GM18499 (cell line): ENCODE data around the gene HDLBP.

Source experiments
- ATAC-seq: cut with Tn5 transposase; IDR thresholded peaks from one replicate; pipeline ENCODE4 v1.9.1; 2021; ENCODE audit warnings: moderate number of reproducible peaks; ENCODE audit not compliant: insufficient read depth, unreplicated experiment

Gene HDLBP

DNA sequence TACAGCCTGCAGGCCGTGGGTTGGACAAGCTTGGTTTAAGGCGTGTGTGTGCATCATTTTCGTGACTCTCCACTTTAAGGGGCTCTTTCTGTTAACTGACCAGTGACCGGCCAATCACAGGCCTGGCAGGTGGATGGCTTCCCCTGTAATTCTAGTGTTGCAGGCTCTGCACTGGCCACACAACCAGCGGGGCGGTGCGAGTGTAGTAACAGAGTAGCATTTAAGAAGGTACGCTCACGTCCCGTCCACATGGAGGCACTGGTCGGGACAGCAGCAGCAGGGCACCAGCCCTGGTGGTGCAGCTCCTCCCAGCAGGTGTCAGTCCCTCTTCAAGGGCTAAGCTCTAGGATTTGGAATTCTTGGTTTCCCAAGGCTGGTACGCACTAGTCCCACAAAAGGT is 135.0 kb downstream of the HDLBP start:
- ATAC-seq, result no peak

DNA sequence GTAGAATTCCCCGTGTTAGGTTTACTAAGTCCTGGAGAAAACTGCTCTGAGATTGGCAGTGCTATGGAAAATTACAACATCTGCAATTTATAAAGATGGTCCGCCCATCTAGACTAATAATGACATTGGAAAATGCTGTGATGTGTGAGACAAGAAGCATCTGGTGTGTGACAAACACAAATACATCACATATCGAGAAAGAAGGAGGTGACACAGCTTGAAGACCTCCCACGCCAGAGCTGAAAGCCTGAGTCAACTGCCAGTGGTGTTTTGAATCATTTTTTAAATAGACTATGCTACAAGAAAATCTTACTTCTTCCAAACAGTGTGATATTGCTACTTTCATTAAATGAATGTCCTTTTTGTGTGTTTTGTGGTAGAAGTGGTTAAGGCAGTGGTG is 135.6 kb downstream of the HDLBP start:
- ATAC-seq, result no peak

DNA sequence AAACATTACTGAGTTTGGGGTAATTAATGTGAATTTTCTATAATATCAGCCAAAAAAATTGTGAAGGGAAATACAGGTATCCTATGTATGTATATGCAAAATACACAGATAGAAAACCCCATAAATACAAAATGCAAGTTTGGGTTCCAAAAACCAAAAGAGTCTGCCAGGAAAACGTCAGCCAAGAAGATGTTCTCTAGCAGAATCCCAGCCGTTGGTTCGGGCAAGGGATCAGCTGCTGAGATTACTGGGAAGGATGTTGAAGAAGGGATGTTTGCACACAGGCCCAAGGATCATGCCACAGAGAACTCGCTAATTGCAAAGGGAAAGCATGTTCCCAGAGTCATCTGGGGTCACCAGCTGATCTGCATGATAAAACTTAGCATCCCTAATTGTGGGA is 136.5 kb downstream of the HDLBP start:
- no peak for ATAC-seq

DNA sequence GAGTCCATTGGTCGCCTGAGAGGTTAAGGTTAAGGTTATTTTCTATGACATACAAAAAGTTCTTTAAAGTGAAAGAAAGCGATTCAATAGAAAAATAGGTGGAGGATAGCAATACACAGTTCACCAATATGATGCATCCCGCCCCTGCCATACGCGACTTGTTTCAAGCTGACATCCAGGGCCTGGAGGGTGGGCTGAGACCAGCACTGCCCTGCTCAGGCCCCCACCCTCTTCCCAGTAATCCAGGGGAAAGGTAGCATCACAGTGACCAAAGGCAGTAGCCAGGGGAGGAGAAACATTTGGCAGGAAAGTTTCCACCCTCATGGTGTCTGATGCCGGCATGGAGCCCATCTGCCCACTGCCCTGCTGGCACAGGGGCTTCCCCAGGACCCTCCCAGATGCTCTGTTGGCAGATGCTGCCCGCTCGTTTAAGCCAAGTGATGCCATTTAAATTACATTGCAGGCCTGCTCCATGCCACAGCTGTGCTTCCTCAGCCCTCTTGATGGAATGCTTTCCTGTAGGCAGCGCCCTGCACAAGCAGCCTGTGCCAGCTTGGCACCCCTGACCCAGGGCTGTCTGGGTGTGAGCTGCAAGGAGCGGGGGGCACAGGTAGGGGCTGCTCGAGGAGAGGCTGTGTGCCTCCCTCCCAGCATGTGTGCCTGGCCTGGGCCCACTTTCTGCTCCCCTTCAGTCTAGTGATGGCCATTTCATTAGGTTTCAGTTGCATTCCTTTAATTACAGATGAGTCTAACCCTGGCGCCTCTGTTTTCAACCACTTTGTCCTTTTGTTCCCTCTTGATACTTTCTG is 137.7 kb downstream of the HDLBP start:
- no peak for ATAC-seq
